HCT116 (cell line): ENCODE results near the gene CAST. TPM values are rescaled to one million over a fixed set of nuclear protein-coding genes. Genes with fewer than 3 reads are reported as not detected.

Experiments used
- ATAC-seq: fragments of 200-7000 bp; cut with Tn5 transposase; 2 replicates; pipeline ENCODE4 v1.9.1; 2020; ENCODE audit warnings: mild to moderate bottlenecking, moderate library complexity
- BruUV-seq: library from RNA; stranded (reverse); fragments of 400-500 nt; replicated peaks from 2 replicates; lab custom pipeline; 2021; lab: Mats Ljungman, UMichigan
- CTCF ChIA-PET: fragments of 300-600 bp; sonication (Branson Sonifier 250); formaldehyde crosslinking; loops from one replicate; lab custom pipeline; 2021; ENCODE audit warnings: antibody characterized with exemption; lab: Charles Lee
- POLR2A ChIA-PET: fragments of 300-600, 350-600 bp; sonication (Branson Sonifier 250); formaldehyde crosslinking; loops from one replicate; lab custom pipeline; 2021; ENCODE audit warnings: antibody characterized with exemption; lab: Charles Lee
- RAD21 ChIA-PET, 2 experiments: fragments of 300-600 bp; sonication (Branson Sonifier 250); formaldehyde crosslinking; loops; one replicate each; lab custom pipeline; 2023; ENCODE audit warnings: low total read pairs in 2 of 2; ENCODE audit not compliant: uncharacterized antibody in 2 of 2, unreplicated experiment in 2 of 2, low non-redundant PET in 1 of 2; lab: Charles Lee
- DNase-seq: peaks from one replicate; pipeline ENCODE4 v3.0.0-alpha.2; 2010; ENCODE audit warnings: low read depth, low spot score
- H2AFZ ChIP-seq: fragments of 200-600 bp; shearing (Covaris generic), sonication (generic); 2 replicates; pipeline ENCODE4 v1.6.1; 2017; ENCODE audit warnings: low read depth, mixed run types, mixed read lengths, antibody characterized with exemption, low read length; ENCODE audit not compliant: poor library complexity, severe bottlenecking
- H3K27ac ChIP-seq: 2 replicates; pipeline ENCODE4 v1.5.1; 2012; ENCODE audit warnings: low read depth, low read length
- H3K27me3 ChIP-seq: fragments of 200-600 bp; sonication (generic); 2 replicates; pipeline ENCODE4 v1.6.1; 2016; ENCODE audit warnings: mixed run types, low read length, mixed read lengths; ENCODE audit not compliant: insufficient read depth
- H3K36me3 ChIP-seq, 2 experiments: fragments of 200-500 bp in 1 of 2; fragments of 200-600 bp in 1 of 2; sonication (Bioruptor generic) in 1 of 2; sonication (generic) in 1 of 2; 2 replicates each; pipeline versions ENCODE4 v1.5.1 to v1.6.1; 2014 to 2016; ENCODE audit warnings: low read length in 2 of 2, inconsistent platforms in 1 of 2, mixed read lengths in 1 of 2, mixed run types in 1 of 2; ENCODE audit not compliant: insufficient read depth in 2 of 2, control insufficient read depth in 1 of 2
- H3K4me1 ChIP-seq, 2 experiments: fragments of 200-600 bp in 1 of 2; sonication (generic) in 1 of 2; 2 replicates each; pipeline versions ENCODE4 v1.5.1 to v1.6.1; 2012 to 2017; ENCODE audit warnings: low read length in 2 of 2, inconsistent platforms in 1 of 2, mild to moderate bottlenecking in 1 of 2, mixed read lengths in 1 of 2, mixed run types in 1 of 2, moderate library complexity in 1 of 2; ENCODE audit not compliant: insufficient read depth in 2 of 2, control insufficient read depth in 1 of 2
- H3K4me2 ChIP-seq: fragments of 200-600 bp; sonication (generic); 2 replicates; pipeline ENCODE4 v1.6.1; 2017; ENCODE audit warnings: mixed run types, low read length, mixed read lengths
- H3K4me3 ChIP-seq, 2 experiments: fragments of 200-600 bp in 1 of 2; sonication (generic) in 1 of 2; replicated peaks in 1 of 2; 2 replicates each; pipeline ENCODE4 v1.5.1; 2011 to 2016; ENCODE audit warnings: low read length in 2 of 2, control low read depth in 1 of 2, low read depth in 1 of 2, mild to moderate bottlenecking in 1 of 2, mixed read lengths in 1 of 2, mixed run types in 1 of 2
- H3K79me2 ChIP-seq: fragments of 200-600 bp; sonication (generic); 2 replicates; pipeline ENCODE4 v1.6.1; 2017; ENCODE audit warnings: mild to moderate bottlenecking, mixed run types, low read length, moderate library complexity, mixed read lengths; ENCODE audit not compliant: insufficient read depth
- H3K9ac ChIP-seq: fragments of 200-600 bp; sonication (generic); 2 replicates; pipeline ENCODE4 v1.6.1; 2016; ENCODE audit warnings: low read length, mixed read lengths
- H3K9me2 ChIP-seq: fragments of 200-600 bp; sonication (generic), shearing (Covaris generic); 2 replicates; pipeline ENCODE4 v1.6.1; 2017; ENCODE audit warnings: mixed run types, mild to moderate bottlenecking, moderate library complexity; ENCODE audit not compliant: insufficient read depth
- H3K9me3 ChIP-seq, 2 experiments: fragments of 200-500 bp in 1 of 2; fragments of 200-600 bp in 1 of 2; sonication (Bioruptor generic) in 1 of 2; sonication (generic) in 1 of 2; 2 replicates each; pipeline ENCODE4 v1.6.1; 2014 to 2017; ENCODE audit warnings: low read length in 2 of 2, mixed read lengths in 2 of 2, inconsistent platforms in 1 of 2, low read depth in 1 of 2, mild to moderate bottlenecking in 1 of 2, mixed run types in 1 of 2, moderate library complexity in 1 of 2; ENCODE audit not compliant: control insufficient read depth in 1 of 2, insufficient read depth in 1 of 2
- H4K20me1 ChIP-seq: fragments of 200-600 bp; sonication (generic), shearing (Covaris generic); 2 replicates; pipeline ENCODE4 v1.6.1; 2017; ENCODE audit warnings: mixed run types, mild to moderate bottlenecking, moderate library complexity; ENCODE audit not compliant: insufficient read depth
- ATF3 ChIP-seq: IDR thresholded peaks from 2 replicates; pipeline ENCODE4 v1.6.1; 2012
- CBX3 ChIP-seq: IDR thresholded peaks from 2 replicates; pipeline ENCODE4 v1.6.1; 2012; ENCODE audit warnings: low read depth
- CTCF ChIP-seq, 3 experiments: fragments of 200-600 bp in 1 of 3; sonication (generic) in 1 of 3; IDR thresholded peaks in 2 of 3; conservative IDR thresholded peaks in 1 of 3; 2 replicates each; pipeline ENCODE4 v1.5.1; 2012 to 2017; ENCODE audit warnings: low read depth in 2 of 3, low read length in 2 of 3, antibody characterized with exemption in 1 of 3, borderline replicate concordance in 1 of 3, control low read depth in 1 of 3, mild to moderate bottlenecking in 1 of 3, mixed read lengths in 1 of 3, mixed run types in 1 of 3, moderate library complexity in 1 of 3; ENCODE audit not compliant: insufficient read depth in 1 of 3
- EZH2 ChIP-seq: fragments of 200-600 bp; sonication (generic); IDR thresholded peaks from 2 replicates; pipeline ENCODE4 v1.6.1; 2017; ENCODE audit warnings: antibody characterized with exemption, mixed run types
- POLR2A ChIP-seq: IDR thresholded peaks from 2 replicates; pipeline ENCODE4 v1.7.0; 2011; ENCODE audit warnings: borderline replicate concordance; ENCODE audit not compliant: insufficient read depth, insufficient read length; ENCODE audit errors: extremely low read depth
- POLR2AphosphoS5 ChIP-seq: IDR thresholded peaks from 2 replicates; pipeline ENCODE4 v1.6.1; 2011; ENCODE audit warnings: mild to moderate bottlenecking, low read depth, low read length, moderate library complexity
- REST ChIP-seq: IDR thresholded peaks from 2 replicates; pipeline ENCODE4 v1.6.1; 2012; ENCODE audit warnings: low read depth
- SIN3A ChIP-seq: IDR thresholded peaks from 2 replicates; pipeline ENCODE4 v1.6.1; 2012; ENCODE audit warnings: low read depth
- SRF ChIP-seq: IDR thresholded peaks from 2 replicates; pipeline ENCODE4 v1.6.1; 2012; ENCODE audit warnings: low read depth
- TCF7L2 ChIP-seq: IDR thresholded peaks from 2 replicates; pipeline ENCODE4 v1.7.0; 2011; ENCODE audit warnings: borderline replicate concordance, inconsistent platforms; ENCODE audit not compliant: insufficient read depth, insufficient read length; ENCODE audit errors: extremely low read depth
- YY1 ChIP-seq: IDR thresholded peaks from 2 replicates; pipeline ENCODE4 v1.6.1; 2011; ENCODE audit warnings: low read length, low read depth, moderate library complexity, mild to moderate bottlenecking; ENCODE audit not compliant: insufficient replicate concordance; ENCODE audit errors: extremely low read depth
- ZBTB33 ChIP-seq: IDR thresholded peaks from 2 replicates; pipeline ENCODE4 v1.6.1; 2011; ENCODE audit warnings: mild to moderate bottlenecking, low read length, moderate library complexity; ENCODE audit not compliant: insufficient replicate concordance; ENCODE audit errors: extremely low read depth
- ZNF274 ChIP-seq: fragments of 200-500 bp; sonication (Bioruptor generic); IDR thresholded peaks from 2 replicates; pipeline ENCODE4 v1.6.1; 2014; ENCODE audit warnings: mild to moderate bottlenecking, low read depth, low read length, inconsistent platforms
- intact Hi-C: fragments of 100-400 bp; cut with micrococcal nuclease; formaldehyde crosslinking; loops from 2 replicates; pipeline ENCODE4 v1.10.0; 2022
- total RNA-seq: library from RNA; stranded (reverse); gene quantifications from one replicate; pipeline ENCODE4 v1.2.1, GENCODE V29; 2021; ENCODE audit not compliant: unreplicated experiment
- TF ChIP-seq, protein P1 (sequence below): IDR thresholded peaks from 2 replicates; pipeline ENCODE4 v1.6.1; 2012

Gene CAST
- total RNA-seq, 1 experiment from 2014 or later, result 142 TPM

- TF ChIP-seq ZBTB33, result no peak
- no peak for TF ChIP-seq REST
These were observed 79.7 kb downstream of the CAST start (continued) for GRCh38 chr5:96741891-96742309.

DNA sequence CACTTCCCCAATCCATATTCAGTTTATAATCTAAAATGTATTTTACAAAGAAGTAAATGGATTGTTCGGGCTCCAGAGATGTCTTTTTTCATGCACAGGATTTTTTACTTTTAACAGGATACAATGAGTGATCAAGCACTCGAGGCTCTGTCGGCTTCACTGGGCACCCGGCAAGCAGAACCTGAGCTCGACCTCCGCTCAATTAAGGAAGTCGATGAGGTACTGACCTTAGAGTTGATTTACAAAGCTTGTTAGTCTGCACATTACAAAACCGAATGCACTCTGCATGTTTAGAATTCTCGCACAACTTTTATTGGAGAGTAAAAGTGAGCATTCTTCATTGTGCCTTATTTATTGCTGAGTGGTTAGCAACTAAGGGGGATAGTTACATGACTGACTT lies 80.4 kb downstream of the CAST start:
- ChIA-PET CTCF (interaction anchor here (2.9 to 3.1 kb wide), 2 partner anchors 10 to 128 kb away, joined by 12 to 15 read pairs; no protein-coding TSS in a partner anchor), RAD21 (no interaction called here), POLR2A (interaction anchor here (0.9 kb wide), 1 partner anchor 80 kb away, joined by 3 read pairs; no protein-coding TSS in a partner anchor)
- H3K36me3 ChIP-seq, result peaks cover 22 to 28% of the 10 kb centered on the region in 2 experiments
- H3K9ac ChIP-seq, result no peak overlapping the region
- no peaks in the 10 kb centered on the region for H3K79me2 ChIP-seq
- no peak overlapping the region for H3K4me3 ChIP-seq
- H3K9me2 ChIP-seq, result no peaks in the 10 kb centered on the region
- H3K27ac ChIP-seq, result no peak overlapping the region
- H3K4me2 ChIP-seq, result no peak overlapping the region
- intact Hi-C loops, result no loop called here
- DNase-seq (no peak), ATAC-seq (no peak)
- H3K27me3 ChIP-seq, result no peaks in the 10 kb centered on the region
- H3K9me3 ChIP-seq, result no peaks in the 10 kb centered on the region
- BruUV-seq, result TSS peak; percentile 8
- H2AFZ ChIP-seq, result no peak overlapping the region
- H4K20me1 ChIP-seq, result no peaks in the 10 kb centered on the region
- H3K4me1 ChIP-seq, result peaks cover 0 to 6% of the 10 kb centered on the region in 2 experiments; a peak in 2 of 4 replicates
- TF ChIP-seq CTCF (IDR thresholded peaks at IDR 0.05 in 2 of 3, conservative IDR thresholded peaks at IDR 0.05 in 1 of 3; ENCODE audit: borderline replicate concordance in 1 of 3, insufficient read depth in 1 of 3, low read depth in 2 of 3, low read length in 2 of 3) (no peak), TCF7L2 (no peak), YY1 (no peak), EZH2 (no peak), ZNF274 (no peak), SRF (no peak), SIN3A (no peak), CBX3 (no peak), ATF3 (no peak), POLR2A (no peak), POLR2AphosphoS5 (no peak)
- TF ChIP-seq, protein P1, sequence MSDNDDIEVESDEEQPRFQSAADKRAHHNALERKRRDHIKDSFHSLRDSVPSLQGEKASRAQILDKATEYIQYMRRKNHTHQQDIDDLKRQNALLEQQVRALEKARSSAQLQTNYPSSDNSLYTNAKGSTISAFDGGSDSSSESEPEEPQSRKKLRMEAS, result no peak
